SJSA1 (cell line): ENCODE data around the gene CRYBG2. TPM values are rescaled to one million over a fixed set of nuclear protein-coding genes. Genes with fewer than 3 reads are reported as not detected.

Source experiments
- DNase-seq, 2 experiments: peaks; one replicate each; pipeline ENCODE4 v3.0.0-alpha.2; 2015 to 2020; ENCODE audit warnings: low spot score in 2 of 2, low read depth in 1 of 2
- H3K27ac ChIP-seq: fragments of 250-450 bp; sonication (Bioruptor Pico); 2 replicates; pipeline ENCODE4 v1.5.1; 2020; ENCODE audit warnings: mild to moderate bottlenecking, moderate library complexity
- H3K27me3 ChIP-seq: fragments of 250-450 bp; sonication (Bioruptor Pico); replicated peaks from 2 replicates; pipeline ENCODE4 v1.5.1; 2020; ENCODE audit warnings: mild to moderate bottlenecking, moderate library complexity
- H3K36me3 ChIP-seq: fragments of 250-450 bp; sonication (Bioruptor Pico); 2 replicates; pipeline ENCODE4 v1.5.1; 2020; ENCODE audit warnings: mild to moderate bottlenecking
- H3K4me1 ChIP-seq: fragments of 250-450 bp; sonication (Bioruptor Pico); replicated peaks from 2 replicates; pipeline ENCODE4 v1.6.1; 2021; ENCODE audit warnings: mild to moderate bottlenecking
- H3K4me3 ChIP-seq: fragments of 250-450 bp; sonication (Bioruptor Pico); 2 replicates; pipeline ENCODE4 v1.5.1; 2020; ENCODE audit warnings: mild to moderate bottlenecking
- H3K9me3 ChIP-seq: fragments of 250-450 bp; sonication (Bioruptor Pico); replicated peaks from 2 replicates; pipeline ENCODE4 v1.5.1; 2020; ENCODE audit warnings: mild to moderate bottlenecking
- total RNA-seq: library from RNA; depleted of rRNA; stranded (reverse); fragments of >200 nt; shearing (Covaris generic); gene quantifications from 2 replicates; pipeline ENCODE4 v1.2.3, GENCODE V29; 2014

CRYBG2 gene
- total RNA-seq, 1 experiment from 2014 or later: not detected

GRCh38 chr1:26287033-26287711, 66.8 kb downstream of the CRYBG2 start:
- H3K36me3 ChIP-seq: peaks cover 25% of the 10 kb centered on the region
- H3K9me3 ChIP-seq: no peaks in the 10 kb centered on the region
- no peak overlapping the region for H3K4me3 ChIP-seq
- no peaks in the 10 kb centered on the region for H3K27me3 ChIP-seq
- no peak overlapping the region for H3K27ac ChIP-seq
- H3K4me1 ChIP-seq: peaks cover 17% of the 10 kb centered on the region
- DNase-seq: no peak

GRCh38 chr1:26286064-26286416, 67.9 kb downstream of the CRYBG2 start:
- Histone ChIP-seq H3K9me3 (no peaks in the 10 kb centered on the region), H3K4me1 (peaks cover 27% of the 10 kb centered on the region), H3K27ac (no peak overlapping the region), H3K4me3 (no peak overlapping the region), H3K27me3 (no peaks in the 10 kb centered on the region), H3K36me3 (peaks cover 33% of the 10 kb centered on the region)
- DNase-seq: no peak

- Histone ChIP-seq H3K4me1 (peaks cover 32% of the 10 kb centered on the region), H3K9me3 (no peaks in the 10 kb centered on the region), H3K27me3 (no peaks in the 10 kb centered on the region), H3K27ac (no peak overlapping the region), H3K4me3 (no peak overlapping the region), H3K36me3 (peaks cover 36% of the 10 kb centered on the region)
- peak in 1 of 2 experiments; percentile 57 for DNase-seq
Measured at GRCh38 chr1:26285366-26286063, 68.4 kb downstream of the CRYBG2 start.

- H3K36me3 ChIP-seq: peaks cover 39% of the 10 kb centered on the region
- no peaks in the 10 kb centered on the region for H3K27me3 ChIP-seq
- H3K4me1 ChIP-seq: peaks cover 40% of the 10 kb centered on the region
- H3K9me3 ChIP-seq: no peaks in the 10 kb centered on the region
- no peak overlapping the region for H3K4me3 ChIP-seq
- DNase-seq: peak; percentile 70 to 96
- H3K27ac ChIP-seq: peak overlapping the region; percentile 45
Measured at GRCh38 chr1:26284597-26285347, 69.2 kb downstream of the CRYBG2 start.

- DNase-seq: peak in 1 of 2 experiments; percentile 41
- no peaks in the 10 kb centered on the region for H3K9me3 ChIP-seq
- peak overlapping the region; percentile 45 for H3K27ac ChIP-seq
- H3K27me3 ChIP-seq: no peaks in the 10 kb centered on the region
- peaks cover 46% of the 10 kb centered on the region for H3K36me3 ChIP-seq
- H3K4me1 ChIP-seq: peaks cover 47% of the 10 kb centered on the region
- H3K4me3 ChIP-seq: no peak overlapping the region
Measured at GRCh38 chr1:26283871-26284596, 69.9 kb downstream of the CRYBG2 start.

- Histone ChIP-seq H3K4me1 (peaks cover 54% of the 10 kb centered on the region), H3K36me3 (peaks cover 50% of the 10 kb centered on the region), H3K27me3 (no peaks in the 10 kb centered on the region), H3K9me3 (no peaks in the 10 kb centered on the region), H3K4me3 (no peak overlapping the region), H3K27ac (no peak overlapping the region)
- DNase-seq: no peak
Measured at GRCh38 chr1:26283279-26283853, 70.6 kb downstream of the CRYBG2 start.

- H3K36me3 ChIP-seq: peaks cover 57% of the 10 kb centered on the region
- DNase-seq: peak in 1 of 2 experiments; percentile 41
- H3K4me3 ChIP-seq: no peak overlapping the region
- H3K27ac ChIP-seq: no peak overlapping the region
- no peaks in the 10 kb centered on the region for H3K27me3 ChIP-seq
- H3K9me3 ChIP-seq: no peaks in the 10 kb centered on the region
- H3K4me1 ChIP-seq: peaks cover 63% of the 10 kb centered on the region
Measured at GRCh38 chr1:26282401-26282918, 71.5 kb downstream of the CRYBG2 start.

GRCh38 chr1:26281971-26282370, 72.0 kb downstream of the CRYBG2 start:
- H3K9me3 ChIP-seq: no peaks in the 10 kb centered on the region
- peaks cover 62% of the 10 kb centered on the region for H3K36me3 ChIP-seq
- DNase-seq: peak in 1 of 2 experiments; percentile 55
- H3K27ac ChIP-seq: no peak overlapping the region
- no peaks in the 10 kb centered on the region for H3K27me3 ChIP-seq
- H3K4me3 ChIP-seq: no peak overlapping the region
- H3K4me1 ChIP-seq: peaks cover 68% of the 10 kb centered on the region

- DNase-seq: no peak
- Histone ChIP-seq H3K4me1 (peaks cover 74% of the 10 kb centered on the region), H3K9me3 (no peaks in the 10 kb centered on the region), H3K36me3 (peaks cover 69% of the 10 kb centered on the region), H3K27me3 (no peaks in the 10 kb centered on the region), H3K4me3 (no peak overlapping the region), H3K27ac (no peak overlapping the region)
Measured at GRCh38 chr1:26281091-26281958, 72.6 kb downstream of the CRYBG2 start.

GRCh38 chr1:26280333-26281042, 73.4 kb downstream of the CRYBG2 start:
- Histone ChIP-seq H3K27me3 (no peaks in the 10 kb centered on the region), H3K9me3 (no peaks in the 10 kb centered on the region)
- peak in 1 of 2 experiments; percentile 65 for DNase-seq

GRCh38 chr1:26279456-26280332, 74.2 kb downstream of the CRYBG2 start, which contains the start of gene SH3BGRL3:
SH3BGRL3 (plus strand) TSS chr1:26280086; CDS start chr1:26280156, 70 bp downstream.
- H3K27ac ChIP-seq: peak within 1 kb of the TSS; percentile 66
- H3K9me3 ChIP-seq: no peaks in the 10 kb centered on the region
- peak; percentile 79 to 84 for DNase-seq

More at GRCh38 chr1:26280333-26281042, 73.4 kb downstream of the CRYBG2 start:
- peaks cover 83% of the 10 kb centered on the region for H3K4me1 ChIP-seq
- H3K27ac ChIP-seq: peak overlapping the region; percentile 66
- H3K4me3 ChIP-seq: peak overlapping the region; percentile 65
- H3K36me3 ChIP-seq: peaks cover 76% of the 10 kb centered on the region

More at GRCh38 chr1:26279456-26280332, 74.2 kb downstream of the CRYBG2 start, which contains the start of gene SH3BGRL3:
- no peaks in the 10 kb centered on the region for H3K27me3 ChIP-seq
- H3K4me3 ChIP-seq: peak within 1 kb of the TSS; percentile 65
- peaks cover 77% of the 10 kb centered on the region for H3K36me3 ChIP-seq
- H3K4me1 ChIP-seq: peaks cover 82% of the 10 kb centered on the region
